Measurements from ENCODE around the gene TOX2. TPM values are rescaled to one million over a fixed set of nuclear protein-coding genes. Genes with fewer than 3 reads are reported as not detected.
A peak's percentile ranks its signal among the peaks of the same experiment; 100 is the strongest.

The TOX2 gene
- total RNA-seq, 1 experiment from 2014 or later = 2.7 TPM

GRCh38 chr20:43910564-43910963, 4.1 kb upstream of the TOX2 start:
- Mint-ChIP-seq H3K27ac (ENCODE audit: low read depth, unreplicated experiment) (no peak overlapping the region), H3K4me3 (ENCODE audit: unreplicated experiment) (no peak overlapping the region), H3K9me3 (ENCODE audit: unreplicated experiment) (peaks cover 7% of the 10 kb centered on the region), H3K4me1 (ENCODE audit: insufficient read depth, unreplicated experiment) (peaks cover 5% of the 10 kb centered on the region), H3K36me3 (ENCODE audit: insufficient read depth, unreplicated experiment) (peaks cover 14% of the 10 kb centered on the region), H3K27me3 (ENCODE audit: insufficient read depth, unreplicated experiment) (no peaks in the 10 kb centered on the region)
- DNase-seq (ENCODE audit: unreplicated experiment) = no peak
- TF ChIP-seq, protein P1, sequence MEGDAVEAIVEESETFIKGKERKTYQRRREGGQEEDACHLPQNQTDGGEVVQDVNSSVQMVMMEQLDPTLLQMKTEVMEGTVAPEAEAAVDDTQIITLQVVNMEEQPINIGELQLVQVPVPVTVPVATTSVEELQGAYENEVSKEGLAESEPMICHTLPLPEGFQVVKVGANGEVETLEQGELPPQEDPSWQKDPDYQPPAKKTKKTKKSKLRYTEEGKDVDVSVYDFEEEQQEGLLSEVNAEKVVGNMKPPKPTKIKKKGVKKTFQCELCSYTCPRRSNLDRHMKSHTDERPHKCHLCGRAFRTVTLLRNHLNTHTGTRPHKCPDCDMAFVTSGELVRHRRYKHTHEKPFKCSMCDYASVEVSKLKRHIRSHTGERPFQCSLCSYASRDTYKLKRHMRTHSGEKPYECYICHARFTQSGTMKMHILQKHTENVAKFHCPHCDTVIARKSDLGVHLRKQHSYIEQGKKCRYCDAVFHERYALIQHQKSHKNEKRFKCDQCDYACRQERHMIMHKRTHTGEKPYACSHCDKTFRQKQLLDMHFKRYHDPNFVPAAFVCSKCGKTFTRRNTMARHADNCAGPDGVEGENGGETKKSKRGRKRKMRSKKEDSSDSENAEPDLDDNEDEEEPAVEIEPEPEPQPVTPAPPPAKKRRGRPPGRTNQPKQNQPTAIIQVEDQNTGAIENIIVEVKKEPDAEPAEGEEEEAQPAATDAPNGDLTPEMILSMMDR (IDR thresholded peaks at IDR 0.05; ENCODE audit: unreplicated experiment) = no peak
- intact Hi-C loops (cut with micrococcal nuclease) = no loop called here
- no TSS peak for BruUV-seq (replicated peaks)
- ChIA-PET CTCF (interaction anchor here (0.6 to 1.7 kb wide), 8 partner anchors 9 to 372 kb away, joined by 3 to 6 read pairs (median 4); no protein-coding TSS in a partner anchor), POLR2A (no interaction called here)

GRCh38 chr20:43911066-43911465, 3.6 kb upstream of the TOX2 start:
- POLR2A ChIA-PET = interaction anchor here (1.0 kb wide), 1 partner anchor 24 kb away, joined by 3 read pairs; no protein-coding TSS in a partner anchor
- peaks cover 7% of the 10 kb centered on the region for H3K9me3 Mint-ChIP-seq (ENCODE audit: unreplicated experiment)
- CTCF ChIA-PET = interaction anchor here (0.6 to 1.7 kb wide), 8 partner anchors 9 to 169 kb away, joined by 3 to 6 read pairs (median 4); no protein-coding TSS in a partner anchor
- TF ChIP-seq, protein P1 (IDR thresholded peaks at IDR 0.05; ENCODE audit: unreplicated experiment) = peak; percentile 8
- no peaks in the 10 kb centered on the region for H3K27me3 Mint-ChIP-seq (ENCODE audit: insufficient read depth, unreplicated experiment)
- no TSS peak for BruUV-seq (replicated peaks)
- intact Hi-C loops (cut with micrococcal nuclease) = loop anchor here (1.0 kb wide), 2 partner anchors 160 to 169 kb away; no protein-coding TSS in a partner anchor
- no peak overlapping the region for H3K27ac Mint-ChIP-seq (ENCODE audit: low read depth, unreplicated experiment)
- peaks cover 14% of the 10 kb centered on the region for H3K36me3 Mint-ChIP-seq (ENCODE audit: insufficient read depth, unreplicated experiment)
- peak; percentile 75 for DNase-seq (ENCODE audit: unreplicated experiment)
- peaks cover 5% of the 10 kb centered on the region for H3K4me1 Mint-ChIP-seq (ENCODE audit: insufficient read depth, unreplicated experiment)
- no peak overlapping the region for H3K4me3 Mint-ChIP-seq (ENCODE audit: unreplicated experiment)

DNA sequence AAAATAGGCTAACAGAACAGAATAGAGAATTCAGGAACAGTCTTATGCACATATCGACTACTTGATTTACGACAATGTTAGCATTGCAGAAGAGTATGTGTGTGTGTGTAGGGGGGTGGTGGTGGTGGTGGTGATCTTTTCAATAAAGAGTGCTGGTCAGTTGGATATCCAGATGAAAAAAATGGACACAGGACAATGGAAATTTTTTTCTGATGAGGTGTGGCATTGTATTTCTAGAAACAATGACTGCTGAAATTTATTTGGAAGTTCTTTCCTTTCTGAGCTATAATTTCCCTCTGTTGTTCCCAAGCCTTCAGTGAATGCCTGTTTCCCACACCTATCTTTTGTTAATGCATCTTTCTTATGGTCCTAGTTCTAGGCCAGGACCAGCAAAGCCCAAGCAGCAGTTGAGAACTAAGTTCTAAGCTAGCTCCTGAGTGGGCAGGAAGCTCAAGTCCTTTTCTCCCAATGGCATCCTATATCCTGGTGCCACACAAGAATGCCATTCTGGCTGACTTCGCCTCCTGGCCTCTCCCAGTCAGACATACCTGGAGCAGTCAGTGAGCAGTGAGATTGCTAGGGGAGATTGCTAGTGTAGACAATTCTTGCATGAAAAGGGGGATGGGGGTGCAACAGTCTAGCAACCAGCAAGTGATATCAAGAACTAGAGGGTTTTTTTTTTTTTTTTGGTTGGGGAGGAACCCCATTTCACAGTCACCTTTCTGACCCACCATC, 1.2 kb upstream of the TOX2 start:
- H3K27me3 Mint-ChIP-seq (ENCODE audit: insufficient read depth, unreplicated experiment) = no peaks in the 10 kb centered on the region
- intact Hi-C loops (cut with micrococcal nuclease) = no loop called here
- POLR2A ChIA-PET = interaction anchor here (0.6 to 0.8 kb wide), 3 partner anchors 11 to 167 kb away, joined by 3 read pairs; no protein-coding TSS in a partner anchor
- H3K36me3 Mint-ChIP-seq (ENCODE audit: insufficient read depth, unreplicated experiment) = peaks cover 14% of the 10 kb centered on the region
- DNase-seq (ENCODE audit: unreplicated experiment) = no peak
- H3K27ac Mint-ChIP-seq (ENCODE audit: low read depth, unreplicated experiment) = no peak overlapping the region
- H3K9me3 Mint-ChIP-seq (ENCODE audit: unreplicated experiment) = no peaks in the 10 kb centered on the region
- H3K4me3 Mint-ChIP-seq (ENCODE audit: unreplicated experiment) = peak overlapping the region; percentile 56
- peaks cover 5% of the 10 kb centered on the region for H3K4me1 Mint-ChIP-seq (ENCODE audit: insufficient read depth, unreplicated experiment)
- BruUV-seq (replicated peaks) = no TSS peak
- TF ChIP-seq, protein P1 (IDR thresholded peaks at IDR 0.05; ENCODE audit: unreplicated experiment) = no peak
- CTCF ChIA-PET = interaction anchor here (0.6 kb wide), 2 partner anchors 196 to 1380 kb away, joined by 3 read pairs; no protein-coding TSS in a partner anchor

- ChIA-PET POLR2A (no interaction called here), CTCF (interaction anchor here (0.6 kb wide), 1 partner anchor 184 kb away, joined by 4 read pairs; no protein-coding TSS in a partner anchor)
- peaks cover 11% of the 10 kb centered on the region for H3K4me1 Mint-ChIP-seq (ENCODE audit: insufficient read depth, unreplicated experiment)
- peaks cover 14% of the 10 kb centered on the region for H3K36me3 Mint-ChIP-seq (ENCODE audit: insufficient read depth, unreplicated experiment)
- peak overlapping the region; percentile 81 for H3K4me3 Mint-ChIP-seq (ENCODE audit: unreplicated experiment)
- TF ChIP-seq, protein P1 (IDR thresholded peaks at IDR 0.05; ENCODE audit: unreplicated experiment) = no peak
- intact Hi-C loops (cut with micrococcal nuclease) = no loop called here
- no peak for DNase-seq (ENCODE audit: unreplicated experiment)
- H3K27me3 Mint-ChIP-seq (ENCODE audit: insufficient read depth, unreplicated experiment) = no peaks in the 10 kb centered on the region
- BruUV-seq (replicated peaks) = no TSS peak
- H3K9me3 Mint-ChIP-seq (ENCODE audit: unreplicated experiment) = no peaks in the 10 kb centered on the region
- H3K27ac Mint-ChIP-seq (ENCODE audit: low read depth, unreplicated experiment) = no peak overlapping the region
These were observed 790 bp downstream of the TOX2 start for GRCh38 chr20:43915211-43916072.
